ENCODE data around the gene LMAN1L. TPM values are rescaled to one million over a fixed set of nuclear protein-coding genes. Genes with fewer than 3 reads are reported as not detected.

LMAN1L gene
- total and polyA plus RNA-seq, 2 of the 4 experiments (the other 2 are of a cell fraction): not detected

DNA sequence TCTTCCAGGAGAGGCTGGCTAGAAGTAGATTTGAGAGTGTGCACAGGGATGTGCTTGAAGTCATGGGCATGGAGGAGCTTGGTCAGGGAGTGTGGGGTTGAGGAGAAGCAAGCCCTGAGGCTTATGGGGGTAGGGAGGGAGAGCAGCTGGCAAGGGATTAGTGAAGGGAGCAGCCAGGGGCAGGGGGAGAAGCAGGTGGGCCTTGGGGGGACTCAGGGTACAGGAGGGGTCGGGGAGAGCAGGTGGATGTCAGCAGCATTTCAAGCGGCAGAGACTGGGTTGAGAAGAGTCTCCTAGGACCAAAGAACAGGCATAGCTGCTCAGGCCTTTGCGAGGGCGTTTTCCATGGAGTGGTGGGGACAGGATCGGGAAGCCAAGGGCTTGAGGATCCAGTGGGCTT is 3.4 kb upstream of the LMAN1L start:
- no peak overlapping the region for H3K4me2 ChIP-seq (ENCODE audit: low read depth, low read length)
- no peak overlapping the region for H2AFZ ChIP-seq (replicated peaks; ENCODE audit: low read length, poor library complexity)
- no peaks in the 10 kb centered on the region for H3K4me1 ChIP-seq (ENCODE audit: control insufficient read depth, insufficient read depth, low read length)
- no peak overlapping the region for H3K9ac ChIP-seq (ENCODE audit: low read depth, low read length)
- H2BK15ac ChIP-seq (ENCODE audit: low read depth, low read length): no peak overlapping the region
- peak overlapping the region; percentile 43; the same call in 1 of the 2 replicates for H2AK5ac ChIP-seq (ENCODE audit: low read depth, low read length)
- H2BK20ac ChIP-seq (ENCODE audit: low read depth, low read length): peak overlapping the region; percentile 42; the same call in 1 of the 2 replicates
- CTCF ChIA-PET: interaction anchor here (0.9 kb wide), 1 partner anchor 26 kb away, joined by 3 read pairs; no protein-coding TSS in a partner anchor
- H3K18ac ChIP-seq (ENCODE audit: low read depth, low read length): no peak overlapping the region
- peaks cover 3% of the 10 kb centered on the region; the same call in 1 of the 2 replicates for H3K27me3 ChIP-seq (ENCODE audit: control insufficient read depth, insufficient read depth, low read length)
- no peak overlapping the region for H4K5ac ChIP-seq (ENCODE audit: low read depth, low read length)
- H3K14ac ChIP-seq (replicated peaks; ENCODE audit: low read depth, low read length): no peak overlapping the region; the same call in none of the 2 replicates
- H2BK120ac ChIP-seq (ENCODE audit: low read depth, low read length): no peak overlapping the region
- H3K4ac ChIP-seq (ENCODE audit: low read depth, low read length): no peak overlapping the region
- no peak overlapping the region for H3K56ac ChIP-seq (ENCODE audit: extremely low read depth, insufficient read depth, low read length)
- no peak overlapping the region for H3K23ac ChIP-seq (ENCODE audit: low read depth, low read length)
- DNase-seq (no peak), ATAC-seq (ENCODE audit: low read depth) (no peak)
- H3K9me3 ChIP-seq (ENCODE audit: control insufficient read depth, insufficient read depth, low read length): no peaks in the 10 kb centered on the region
- 100% methylated on average over 2 of the region's 5 CpGs; no CpG with 5 or more reads in 1 of the 2 experiments for WGBS, 2 experiments (ENCODE audit: extremely low coverage in 2 of 2, insufficient read length in 1 of 2)
- in situ Hi-C loops (cut with MboI; ENCODE audit: low sequenced_read_pairs) (no loop called here), intact Hi-C loops (cut with micrococcal nuclease) (no loop called here), dilution Hi-C loops (cut with HindIII; ENCODE audit: low sequenced_read_pairs, unreplicated experiment) (no loop called here)
- BruUV-seq (replicated peaks): no TSS peak
- no peak overlapping the region for H2BK5ac ChIP-seq (ENCODE audit: low read depth, low read length, poor library complexity, severe bottlenecking)
- peaks cover under 1% of the 10 kb centered on the region; the same call in 1 of the 2 replicates for H3K36me3 ChIP-seq (ENCODE audit: control insufficient read depth, insufficient read depth, low read length)
- H3K9me1 ChIP-seq (ENCODE audit: insufficient read depth, low read length): peaks cover 5% of the 10 kb centered on the region
- H4K91ac ChIP-seq (ENCODE audit: insufficient read depth, low read depth, low read length): no peak overlapping the region
- no peaks in the 10 kb centered on the region; a peak in 1 of 4 replicates for H3K79me1 ChIP-seq (ENCODE audit: low read depth in 1 of 2, low read length in 2 of 2)
- H4K8ac ChIP-seq (ENCODE audit: low read depth in 2 of 2, low read length in 2 of 2): no peak overlapping the region
- POLR2A ChIA-PET (ENCODE audit: unreplicated experiment): no interaction called here
- TF ChIP-seq RAD21 (IDR thresholded peaks at IDR 0.05; ENCODE audit: low read length) (no peak), MXI1 (IDR thresholded peaks at IDR 0.05; ENCODE audit: borderline replicate concordance, low read depth, low read length) (no peak)
- TF ChIP-seq, protein P1, sequence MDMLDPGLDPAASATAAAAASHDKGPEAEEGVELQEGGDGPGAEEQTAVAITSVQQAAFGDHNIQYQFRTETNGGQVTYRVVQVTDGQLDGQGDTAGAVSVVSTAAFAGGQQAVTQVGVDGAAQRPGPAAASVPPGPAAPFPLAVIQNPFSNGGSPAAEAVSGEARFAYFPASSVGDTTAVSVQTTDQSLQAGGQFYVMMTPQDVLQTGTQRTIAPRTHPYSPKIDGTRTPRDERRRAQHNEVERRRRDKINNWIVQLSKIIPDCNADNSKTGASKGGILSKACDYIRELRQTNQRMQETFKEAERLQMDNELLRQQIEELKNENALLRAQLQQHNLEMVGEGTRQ (IDR thresholded peaks at IDR 0.05; ENCODE audit: low read depth, low read length): no peak
- H2AK9ac ChIP-seq (replicated peaks; ENCODE audit: low read depth, low read length, poor library complexity): peak overlapping the region; percentile 3
- H4K20me1 ChIP-seq (ENCODE audit: insufficient read depth, low read length): peaks cover 5% of the 10 kb centered on the region; the same call in 1 of the 2 replicates
- no peak overlapping the region for H3K27ac ChIP-seq (ENCODE audit: insufficient read depth, low read length)
- no peak overlapping the region for H3K4me3 ChIP-seq (ENCODE audit: insufficient read depth, low read depth, low read length)

Measured in IMR-90 (cell line).